Upper lobe of left lung (tissue), 4 donors: ENCODE data around the gene CARD18.

Source experiments
- EP300 ChIP-seq, 4 donors: sonication (generic); formaldehyde crosslinking; IDR thresholded peaks; one replicate each; pipeline ENCODE4 v1.5.1; 2017; ENCODE audit warnings: antibody characterized with exemption in 4 of 4, control low read depth in 2 of 4
- POLR2A ChIP-seq, 4 donors: fragments of 450-650 bp; IDR thresholded peaks; one replicate each; pipeline ENCODE4 v1.5.1; 2016 to 2017; ENCODE audit warnings: antibody characterized with exemption in 4 of 4, mild to moderate bottlenecking in 2 of 4
- POLR2AphosphoS5 ChIP-seq, 2 donors: sonication (generic); formaldehyde crosslinking; IDR thresholded peaks; one replicate each; pipeline ENCODE4 v1.5.1; 2017; ENCODE audit warnings: antibody characterized with exemption in 2 of 2
- TF ChIP-seq, protein P1 (sequence below), 6 experiments: fragments of 450-650 bp in 4 of 6; fragments of 200-600 bp in 2 of 6; sonication (generic) in 2 of 6; IDR thresholded peaks; one replicate each; pipeline ENCODE4 v1.5.1; 2016 to 2019; ENCODE audit warnings: antibody characterized with exemption in 6 of 6

DNA sequence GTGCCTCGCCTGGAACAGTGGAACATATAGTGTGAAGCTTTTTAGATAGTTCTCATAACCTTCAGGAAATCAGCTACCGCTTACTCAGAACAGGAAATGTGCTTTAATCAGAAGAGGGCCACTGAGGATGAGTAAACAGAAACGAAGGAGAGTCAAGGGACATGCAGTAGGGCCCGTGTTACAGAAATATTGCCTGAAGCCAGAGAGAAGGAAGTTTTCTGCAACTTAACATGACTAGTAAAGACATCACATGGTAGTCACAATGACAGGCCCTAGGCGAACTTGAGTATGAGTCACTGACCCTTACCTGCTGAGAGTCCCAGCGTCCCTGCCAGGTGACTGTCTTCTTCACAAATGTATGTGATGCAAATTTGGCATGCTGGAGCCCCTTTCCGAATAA lies 39.4 kb downstream of the CARD18 start:
- TF ChIP-seq, protein P1, sequence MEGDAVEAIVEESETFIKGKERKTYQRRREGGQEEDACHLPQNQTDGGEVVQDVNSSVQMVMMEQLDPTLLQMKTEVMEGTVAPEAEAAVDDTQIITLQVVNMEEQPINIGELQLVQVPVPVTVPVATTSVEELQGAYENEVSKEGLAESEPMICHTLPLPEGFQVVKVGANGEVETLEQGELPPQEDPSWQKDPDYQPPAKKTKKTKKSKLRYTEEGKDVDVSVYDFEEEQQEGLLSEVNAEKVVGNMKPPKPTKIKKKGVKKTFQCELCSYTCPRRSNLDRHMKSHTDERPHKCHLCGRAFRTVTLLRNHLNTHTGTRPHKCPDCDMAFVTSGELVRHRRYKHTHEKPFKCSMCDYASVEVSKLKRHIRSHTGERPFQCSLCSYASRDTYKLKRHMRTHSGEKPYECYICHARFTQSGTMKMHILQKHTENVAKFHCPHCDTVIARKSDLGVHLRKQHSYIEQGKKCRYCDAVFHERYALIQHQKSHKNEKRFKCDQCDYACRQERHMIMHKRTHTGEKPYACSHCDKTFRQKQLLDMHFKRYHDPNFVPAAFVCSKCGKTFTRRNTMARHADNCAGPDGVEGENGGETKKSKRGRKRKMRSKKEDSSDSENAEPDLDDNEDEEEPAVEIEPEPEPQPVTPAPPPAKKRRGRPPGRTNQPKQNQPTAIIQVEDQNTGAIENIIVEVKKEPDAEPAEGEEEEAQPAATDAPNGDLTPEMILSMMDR (IDR thresholded peaks at IDR 0.05): no peak
- no peak for TF ChIP-seq POLR2AphosphoS5 (IDR thresholded peaks at IDR 0.05)
- no peak for TF ChIP-seq POLR2A (IDR thresholded peaks at IDR 0.05)
- no peak for TF ChIP-seq EP300 (IDR thresholded peaks at IDR 0.05)
